Endothelial cell of umbilical vein (primary cell): ENCODE measurements around the gene IPO9. TPM values are rescaled to one million over a fixed set of nuclear protein-coding genes. Genes with fewer than 3 reads are reported as not detected.
"Not testable (repeated sequence)": the region's sequence is repeated elsewhere in the genome, so short reads cannot be mapped to it uniquely, and the experiment has no call there.

ENCODE experiments used
- BruUV-seq: library from RNA; stranded (reverse); fragments of 400-500 nt; replicated peaks from 2 replicates; lab custom pipeline; 2021; lab: Mats Ljungman, UMichigan
- CTCF ChIA-PET: fragments of 300-600, 350-600 bp; sonication (Branson Sonifier 250); formaldehyde crosslinking; loops from one replicate; lab custom pipeline; 2021; ENCODE audit warnings: antibody characterized with exemption, inconsistent platforms; lab: Charles Lee
- POLR2A ChIA-PET: fragments of 300-600, 350-600 bp; sonication (Branson Sonifier 250); formaldehyde crosslinking; loops from one replicate; lab custom pipeline; 2021; ENCODE audit warnings: antibody characterized with exemption, inconsistent platforms; lab: Charles Lee
- DNase-seq: peaks from one replicate; pipeline ENCODE4 v3.0.0-alpha.2; 2011; ENCODE audit warnings: low read depth, low spot score
- FAIRE-seq: peaks from 2 replicates; lab custom pipeline; 2011; peaks lifted over from hg19 to GRCh38; lab: Jason Lieb, UNC
- H2AFZ ChIP-seq: 2 replicates; pipeline ENCODE4 v1.6.0; 2012; ENCODE audit warnings: low read depth, low read length, control low read depth, inconsistent platforms
- H3K27ac ChIP-seq: 2 replicates; pipeline ENCODE4 v1.5.1; 2011; ENCODE audit warnings: low read depth, mild to moderate bottlenecking, control low read depth, low read length, moderate library complexity; ENCODE audit not compliant: insufficient read depth
- H3K27me3 ChIP-seq, 2 experiments: 2 replicates each; pipeline versions ENCODE4 v1.6.0 to v1.6.1; 2011; ENCODE audit warnings: low read length in 2 of 2, mixed read lengths in 1 of 2; ENCODE audit not compliant: control insufficient read depth in 2 of 2, insufficient read depth in 2 of 2
- H3K36me3 ChIP-seq, 2 experiments: 2 replicates in 1 of 2; 3 replicates in 1 of 2; pipeline ENCODE4 v1.5.1; 2011; ENCODE audit warnings: low read length in 2 of 2, mild to moderate bottlenecking in 1 of 2, moderate library complexity in 1 of 2; ENCODE audit not compliant: control insufficient read depth in 2 of 2, insufficient read depth in 2 of 2; ENCODE audit errors: extremely low read depth in 1 of 2
- H3K4me1 ChIP-seq: 3 replicates; pipeline ENCODE4 v1.5.1; 2011; ENCODE audit warnings: mild to moderate bottlenecking, low read length; ENCODE audit not compliant: control insufficient read depth, insufficient read depth; ENCODE audit errors: extremely low read depth
- H3K4me2 ChIP-seq: 2 replicates; pipeline ENCODE4 v1.6.1; 2011; ENCODE audit warnings: low read length, control low read depth, mixed read lengths; ENCODE audit not compliant: insufficient read depth
- H3K4me3 ChIP-seq, 3 experiments: fragments of 200-600 bp in 1 of 3; sonication (generic), shearing (Covaris generic) in 1 of 3; replicated peaks in 1 of 3; 2 replicates each; pipeline ENCODE4 v1.5.1; 2011 to 2016; ENCODE audit warnings: control low read depth in 3 of 3, low read length in 3 of 3, mild to moderate bottlenecking in 2 of 3, inconsistent platforms in 1 of 3, low read depth in 1 of 3, moderate library complexity in 1 of 3; ENCODE audit not compliant: insufficient read depth in 1 of 3
- H3K79me2 ChIP-seq: 2 replicates; pipeline ENCODE4 v1.6.0; 2012; ENCODE audit warnings: low read length, inconsistent platforms; ENCODE audit not compliant: control insufficient read depth, insufficient read depth
- H3K9ac ChIP-seq: replicated peaks from 2 replicates; pipeline ENCODE3; 2011; ENCODE audit warnings: low read length, control low read depth; ENCODE audit not compliant: insufficient read depth; ENCODE audit errors: extremely low read depth
- H3K9me1 ChIP-seq: replicated peaks from 3 replicates; pipeline ENCODE4 v1.6.0; 2011; ENCODE audit warnings: mild to moderate bottlenecking, low read length; ENCODE audit not compliant: control insufficient read depth, insufficient read depth; ENCODE audit errors: extremely low read depth
- H3K9me3 ChIP-seq: replicated peaks from 2 replicates; pipeline ENCODE4 v1.5.1; 2012; ENCODE audit warnings: low read length, inconsistent platforms; ENCODE audit not compliant: control insufficient read depth, insufficient read depth
- H4K20me1 ChIP-seq: replicated peaks from 2 replicates; pipeline ENCODE3; 2011; ENCODE audit warnings: mild to moderate bottlenecking, low read length; ENCODE audit not compliant: control insufficient read depth, insufficient read depth; ENCODE audit errors: extremely low read depth
- EZH2 ChIP-seq: IDR thresholded peaks from 2 replicates; pipeline ENCODE4 v1.6.1; 2012; ENCODE audit warnings: borderline replicate concordance, low read depth, mild to moderate bottlenecking, moderate library complexity, low read length, inconsistent platforms; ENCODE audit not compliant: severe bottlenecking
- FOS ChIP-seq: IDR thresholded peaks from 2 replicates; pipeline ENCODE4 v1.6.1; 2011; ENCODE audit warnings: mild to moderate bottlenecking, low read length, moderate library complexity, borderline replicate concordance; ENCODE audit not compliant: insufficient read depth
- GATA2 ChIP-seq: IDR thresholded peaks from 2 replicates; pipeline ENCODE4 v1.7.0; 2011; ENCODE audit warnings: low read depth, mild to moderate bottlenecking, moderate library complexity, mixed read lengths, low read length; ENCODE audit not compliant: insufficient read length, insufficient read depth
- JUN ChIP-seq: IDR thresholded peaks from 2 replicates; pipeline ENCODE4 v1.6.1; 2011; ENCODE audit warnings: borderline replicate concordance, low read depth; ENCODE audit not compliant: insufficient read length, insufficient read depth
- MYC ChIP-seq: IDR thresholded peaks from one replicate; pipeline ENCODE4 v1.6.1; 2011; ENCODE audit warnings: mild to moderate bottlenecking, low read depth, low read length
- POLR2A ChIP-seq: IDR thresholded peaks from 2 replicates; pipeline ENCODE4 v1.6.1; 2012; ENCODE audit warnings: low read depth, mild to moderate bottlenecking, control low read depth, low read length
- POLR2AphosphoS5 ChIP-seq: IDR thresholded peaks from 2 replicates; pipeline ENCODE4 v1.6.1; 2012; ENCODE audit warnings: low read depth, mild to moderate bottlenecking, control low read depth, low read length, moderate library complexity; ENCODE audit not compliant: insufficient read depth
- dilution Hi-C: fragments of 300-500 bp; cut with MboI; formaldehyde crosslinking; loops from one replicate; pipeline ENCODE4 v1.15.0; 2019; ENCODE audit warnings: low sequenced_read_pairs; ENCODE audit not compliant: extremely low pct_ligation_motif_present
- intact Hi-C: fragments of 100-400 bp; cut with micrococcal nuclease; formaldehyde crosslinking; loops from one replicate; pipeline ENCODE4 v1.10.0; 2022
- polyA plus RNA-seq, 4 experiments: library from polyadenylated mRNA; depleted of rRNA in 3 of 4; stranded (reverse) in 3 of 4; unstranded in 1 of 4; fragments of >200 nt; gene quantifications; 2 replicates each; pipeline versions ENCODE4 v1.2.1 to v1.2.3, GENCODE V29; 2011 to 2012; ENCODE audit warnings: missing spikeins in 1 of 4
- total RNA-seq: library from RNA; stranded (reverse); gene quantifications from 2 replicates; pipeline ENCODE4 v1.2.3, GENCODE V29; 2021
- TF ChIP-seq, protein P1 (sequence below), 2 donors: IDR thresholded peaks; 1 replicate in 1 of 2; 2 replicates in 1 of 2; pipeline ENCODE4 v1.5.1; 2011; ENCODE audit warnings: low read length in 2 of 2, mild to moderate bottlenecking in 2 of 2, moderate library complexity in 2 of 2, control low read depth in 1 of 2, inconsistent platforms in 1 of 2, low read depth in 1 of 2; ENCODE audit not compliant: insufficient read depth in 1 of 2; ENCODE audit errors: extremely low read depth in 1 of 2
- TF ChIP-seq, protein P2 (sequence below): IDR thresholded peaks from 2 replicates; pipeline ENCODE4 v1.6.1; 2011; ENCODE audit not compliant: insufficient read depth, insufficient read length

IPO9 gene
- total and polyA plus RNA-seq, 2 donors (not counting 3 experiments of a cell fraction or from before 2014, with no cell fraction given): 53.4 to 104 TPM

DNA sequence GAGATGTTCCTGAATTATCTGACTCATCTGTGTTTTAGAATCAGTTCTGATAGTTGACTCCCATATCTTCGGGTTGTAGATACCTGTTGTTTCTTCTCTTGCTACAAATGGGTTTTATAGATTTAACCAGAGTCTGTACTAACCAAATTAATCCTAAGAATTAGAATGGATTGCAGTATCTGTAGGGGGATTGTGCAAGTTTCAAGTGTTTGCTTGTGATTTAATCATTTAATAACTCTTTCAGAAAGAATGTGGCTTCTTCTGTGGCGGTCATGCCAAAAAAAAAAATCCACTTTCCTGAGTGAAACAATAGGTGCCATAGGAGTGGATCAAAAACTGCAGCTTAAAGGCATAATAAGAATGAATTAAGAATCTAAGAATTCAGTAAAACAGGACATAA, 9.4 kb downstream of the IPO9 start:
- ChIA-PET POLR2A (no interaction called here), CTCF (interaction anchor here (1.0 to 2.4 kb wide), 3 partner anchors 10 to 12 kb away, joined by 3 to 10 read pairs (median 3); partner anchors contain the start of gene IPO9)
- intact Hi-C loops: no loop called here
- Histone ChIP-seq H3K9me1 (no peaks in the 10 kb centered on the region), H3K36me3 (peaks cover 0 to 3% of the 10 kb centered on the region in 2 experiments), H3K79me2 (peaks cover 95% of the 10 kb centered on the region), H3K4me1 (peaks cover 7% of the 10 kb centered on the region), H3K27me3 (no peaks in the 10 kb centered on the region), H4K20me1 (peaks cover 9% of the 10 kb centered on the region), H3K9ac (no peak overlapping the region), H2AFZ (no peak overlapping the region), H3K4me2 (no peak overlapping the region), H3K4me3 (no peak overlapping the region), H3K9me3 (no peaks in the 10 kb centered on the region), H3K27ac (no peak overlapping the region)
- DNase-seq: no peak
- no TSS peak for BruUV-seq
- TF ChIP-seq JUN: no peak
- TF ChIP-seq FOS: no peak
- TF ChIP-seq, protein P1, sequence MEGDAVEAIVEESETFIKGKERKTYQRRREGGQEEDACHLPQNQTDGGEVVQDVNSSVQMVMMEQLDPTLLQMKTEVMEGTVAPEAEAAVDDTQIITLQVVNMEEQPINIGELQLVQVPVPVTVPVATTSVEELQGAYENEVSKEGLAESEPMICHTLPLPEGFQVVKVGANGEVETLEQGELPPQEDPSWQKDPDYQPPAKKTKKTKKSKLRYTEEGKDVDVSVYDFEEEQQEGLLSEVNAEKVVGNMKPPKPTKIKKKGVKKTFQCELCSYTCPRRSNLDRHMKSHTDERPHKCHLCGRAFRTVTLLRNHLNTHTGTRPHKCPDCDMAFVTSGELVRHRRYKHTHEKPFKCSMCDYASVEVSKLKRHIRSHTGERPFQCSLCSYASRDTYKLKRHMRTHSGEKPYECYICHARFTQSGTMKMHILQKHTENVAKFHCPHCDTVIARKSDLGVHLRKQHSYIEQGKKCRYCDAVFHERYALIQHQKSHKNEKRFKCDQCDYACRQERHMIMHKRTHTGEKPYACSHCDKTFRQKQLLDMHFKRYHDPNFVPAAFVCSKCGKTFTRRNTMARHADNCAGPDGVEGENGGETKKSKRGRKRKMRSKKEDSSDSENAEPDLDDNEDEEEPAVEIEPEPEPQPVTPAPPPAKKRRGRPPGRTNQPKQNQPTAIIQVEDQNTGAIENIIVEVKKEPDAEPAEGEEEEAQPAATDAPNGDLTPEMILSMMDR (IDR thresholded peaks at IDR 0.05; ENCODE audit: extremely low read depth in 1 of 2, insufficient read depth in 1 of 2, low read depth in 1 of 2, low read length in 2 of 2): no peak
- no peak for TF ChIP-seq POLR2A
- TF ChIP-seq, protein P2, sequence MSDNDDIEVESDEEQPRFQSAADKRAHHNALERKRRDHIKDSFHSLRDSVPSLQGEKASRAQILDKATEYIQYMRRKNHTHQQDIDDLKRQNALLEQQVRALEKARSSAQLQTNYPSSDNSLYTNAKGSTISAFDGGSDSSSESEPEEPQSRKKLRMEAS: no peak
- TF ChIP-seq POLR2AphosphoS5: no peak
- TF ChIP-seq EZH2: no peak
- TF ChIP-seq MYC: no peak
- TF ChIP-seq GATA2: no peak
- no peak for FAIRE-seq
- dilution Hi-C loops: no loop called here

DNA sequence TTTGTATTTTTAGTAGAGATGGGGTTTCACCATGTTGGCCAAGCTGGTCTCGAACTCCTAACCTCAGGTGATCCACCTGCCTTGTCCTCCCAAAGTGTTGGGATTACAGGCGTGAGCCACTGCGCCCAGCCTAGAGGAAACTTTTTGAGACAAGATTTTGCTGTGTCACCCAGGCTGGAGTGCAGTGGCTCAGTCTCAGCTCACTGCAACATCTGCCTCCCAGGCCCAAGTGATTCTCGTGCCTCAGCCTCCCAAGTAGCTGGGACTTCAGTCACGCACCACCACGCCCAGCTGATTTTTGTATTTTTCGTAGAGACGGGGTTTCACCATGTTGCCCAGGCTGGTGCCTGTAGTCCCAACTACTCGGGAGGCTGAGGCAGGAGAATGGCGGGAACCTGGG, 10.1 kb downstream of the IPO9 start:
- H3K36me3 ChIP-seq, H3K4me2 ChIP-seq, H3K9me1 ChIP-seq, FAIRE-seq, dilution Hi-C loops, POLR2A ChIA-PET, H3K4me1 ChIP-seq, H4K20me1 ChIP-seq, H3K9ac ChIP-seq, intact Hi-C loops, H3K27ac ChIP-seq, H3K27me3 ChIP-seq, H3K4me3 ChIP-seq, BruUV-seq, DNase-seq, H2AFZ ChIP-seq, H3K9me3 ChIP-seq: not testable (repeated sequence)
- CTCF ChIA-PET: interaction anchor here (1.0 to 1.1 kb wide), 2 partner anchors 9 to 11 kb away, joined by 3 read pairs; no protein-coding TSS in a partner anchor
- peaks cover 95% of the 10 kb centered on the region for H3K79me2 ChIP-seq
